Stomach smooth muscle (tissue), 2 donors: ENCODE results near the gene POLD2.

ENCODE experiments used
- H3K27ac ChIP-seq: one replicate; pipeline ENCODE4 v1.7.0; 2013; ENCODE audit warnings: mild to moderate bottlenecking, low read length, inconsistent platforms
- H3K27me3 ChIP-seq, 2 donors: one replicate each; pipeline ENCODE4 v1.7.0; 2013; ENCODE audit warnings: low read length in 2 of 2; ENCODE audit not compliant: insufficient read depth in 2 of 2, control insufficient read depth in 1 of 2
- H3K36me3 ChIP-seq, 2 donors: one replicate each; pipeline ENCODE4 v1.7.0; 2013; ENCODE audit warnings: low read length in 2 of 2; ENCODE audit not compliant: control insufficient read depth in 2 of 2, insufficient read depth in 2 of 2
- H3K4me1 ChIP-seq: one replicate; pipeline ENCODE4 v1.7.0; 2013; ENCODE audit warnings: low read length; ENCODE audit not compliant: control insufficient read depth, insufficient read depth
- H3K4me3 ChIP-seq, 2 donors: one replicate each; pipeline ENCODE4 v1.7.0; 2013; ENCODE audit warnings: low read length in 2 of 2
- H3K9ac ChIP-seq, 2 donors: one replicate each; pipeline ENCODE4 v1.7.0; 2013; ENCODE audit warnings: low read length in 2 of 2, mild to moderate bottlenecking in 1 of 2
- H3K9me3 ChIP-seq, 2 donors: one replicate each; pipeline ENCODE4 v1.7.0; 2013; ENCODE audit warnings: low read length in 2 of 2; ENCODE audit not compliant: control insufficient read depth in 2 of 2
- donor health status: healthy.
- donor health status: Pancreatic carcinoma.

Gene POLD2

DNA sequence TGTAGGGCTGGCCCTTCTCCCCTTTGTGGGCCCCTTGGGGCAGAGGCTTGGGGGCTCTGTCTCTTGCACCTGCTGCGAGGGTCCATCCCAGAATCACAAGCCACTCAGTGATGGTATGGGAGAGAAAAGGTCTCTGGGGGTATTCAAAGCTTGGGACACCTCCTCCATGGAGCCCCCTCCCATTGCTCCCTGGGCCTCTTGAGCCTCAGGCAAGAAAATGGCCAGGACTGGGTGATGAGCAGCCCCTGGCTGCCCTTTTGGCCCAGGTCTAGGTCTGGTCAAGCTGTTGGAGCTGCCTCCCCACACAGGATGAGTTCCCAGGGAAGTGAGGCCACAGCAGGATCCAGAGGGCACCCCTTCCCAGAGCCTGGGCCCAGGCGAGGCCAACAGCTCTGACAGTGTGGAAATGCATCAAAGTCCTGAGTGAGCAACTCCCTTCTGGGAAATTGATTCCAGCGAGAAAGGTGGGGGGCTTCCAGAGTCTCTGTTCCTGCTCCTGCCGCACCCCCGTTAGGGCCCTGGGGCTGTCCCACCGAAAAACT is 21.1 kb upstream of the POLD2 start:
- Histone ChIP-seq H3K4me3 (no peak overlapping the region), H3K36me3 (no peaks in the 10 kb centered on the region), H3K27me3 (peaks cover 10 to 19% of the 10 kb centered on the region in 2 donors), H3K9ac (no peak overlapping the region), H3K4me1 (peaks cover 12% of the 10 kb centered on the region), H3K9me3 (no peaks in the 10 kb centered on the region), H3K27ac (no peak overlapping the region)

DNA sequence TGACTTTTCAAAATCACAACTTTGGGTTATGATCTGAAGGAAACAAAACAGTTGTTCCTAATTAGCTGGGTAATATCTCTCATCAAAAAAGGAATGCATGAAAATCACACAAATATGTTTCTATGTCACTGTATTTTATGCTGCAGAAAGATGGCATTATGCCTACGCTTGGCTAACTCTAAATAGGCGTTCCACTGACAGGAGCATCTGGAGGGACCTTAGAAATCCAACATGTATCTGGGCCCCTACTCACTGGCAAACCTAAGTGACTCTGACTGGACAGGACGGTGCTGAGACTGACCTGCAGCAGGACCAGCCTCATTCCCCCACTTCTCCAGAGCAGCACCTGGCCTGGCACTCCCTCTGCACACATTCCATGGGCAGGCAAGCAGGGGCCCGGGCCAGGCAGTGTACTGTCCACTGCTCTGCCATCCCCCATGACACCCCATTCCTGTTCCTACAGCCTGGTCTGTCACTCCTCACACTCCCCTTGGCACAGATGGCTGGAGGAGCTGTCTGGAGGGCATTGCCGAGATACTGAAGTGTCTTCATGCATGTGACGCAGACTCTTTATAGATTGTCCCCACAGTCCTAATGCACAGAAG is 20.4 kb upstream of the POLD2 start:
- Histone ChIP-seq H3K4me3 (no peak overlapping the region), H3K27ac (no peak overlapping the region), H3K9ac (no peak overlapping the region), H3K9me3 (no peaks in the 10 kb centered on the region), H3K36me3 (no peaks in the 10 kb centered on the region), H3K27me3 (peaks cover 10 to 19% of the 10 kb centered on the region in 2 donors), H3K4me1 (peaks cover 12% of the 10 kb centered on the region)

DNA sequence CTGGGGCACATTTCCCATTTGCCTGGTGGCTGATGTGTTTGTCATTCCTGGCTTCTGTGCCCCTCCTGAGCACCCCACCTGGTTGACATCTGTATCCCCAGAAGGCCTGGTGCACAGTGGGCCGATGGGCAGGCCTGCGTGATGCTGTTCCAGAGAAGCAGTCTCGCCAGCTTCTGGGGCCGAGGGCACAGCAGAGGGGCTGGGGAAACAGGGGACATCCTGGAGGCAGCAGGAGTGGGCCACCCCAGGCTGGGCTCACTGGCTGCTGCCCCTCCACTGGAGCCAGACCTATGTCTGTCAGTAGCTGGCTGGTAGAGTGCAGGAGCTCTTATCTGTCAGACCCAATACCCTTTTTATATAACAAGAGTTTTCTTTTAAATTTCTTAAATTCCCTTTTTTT is 18.7 kb upstream of the POLD2 start:
- Histone ChIP-seq H3K9me3 (no peaks in the 10 kb centered on the region), H3K27me3 (peaks cover 10 to 19% of the 10 kb centered on the region in 2 donors), H3K4me3 (no peak overlapping the region), H3K27ac (no peak overlapping the region), H3K36me3 (no peaks in the 10 kb centered on the region), H3K4me1 (peaks cover 12% of the 10 kb centered on the region), H3K9ac (no peak overlapping the region)

DNA sequence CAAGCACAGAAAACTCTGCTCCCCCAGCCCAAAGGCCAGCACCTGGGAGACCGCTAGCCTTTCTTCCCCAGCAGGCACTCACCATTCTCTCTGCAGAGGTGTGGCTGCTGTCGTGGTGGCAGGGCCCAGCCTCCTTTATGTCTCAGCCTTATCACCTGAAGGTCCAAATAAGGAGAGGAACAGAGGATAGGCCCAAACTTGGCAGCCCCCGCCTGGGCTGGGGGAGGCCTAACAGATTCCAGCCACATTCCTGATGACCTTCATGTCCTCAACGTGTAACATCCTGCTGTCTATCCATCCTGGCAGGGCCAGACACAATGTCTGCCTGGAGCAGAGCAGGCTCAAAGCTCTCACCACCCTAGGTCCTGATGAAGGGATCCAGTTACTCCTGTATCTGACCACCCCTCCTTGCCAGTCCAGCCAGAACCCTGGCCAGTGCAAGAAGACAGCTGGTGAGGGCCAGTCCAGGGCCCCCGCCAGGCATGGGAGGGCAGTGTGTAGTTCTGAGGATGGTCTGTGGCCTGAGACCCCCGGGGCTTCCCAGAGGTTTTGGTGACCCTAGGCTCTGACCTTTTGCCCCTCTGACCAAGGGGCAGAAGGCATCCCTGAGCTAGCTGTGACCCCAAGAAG is 18.0 kb upstream of the POLD2 start, which contains the start of gene MYL7:
Gene MYL7, minus strand, starts transcription at position 112 of the 630 bp plus-strand sequence. Its CDS starts 27 bp downstream, at position 85.
- H3K36me3 ChIP-seq, result no peaks in the 10 kb centered on the region
- H3K4me3 ChIP-seq, result no peak within 1 kb of the TSS

DNA sequence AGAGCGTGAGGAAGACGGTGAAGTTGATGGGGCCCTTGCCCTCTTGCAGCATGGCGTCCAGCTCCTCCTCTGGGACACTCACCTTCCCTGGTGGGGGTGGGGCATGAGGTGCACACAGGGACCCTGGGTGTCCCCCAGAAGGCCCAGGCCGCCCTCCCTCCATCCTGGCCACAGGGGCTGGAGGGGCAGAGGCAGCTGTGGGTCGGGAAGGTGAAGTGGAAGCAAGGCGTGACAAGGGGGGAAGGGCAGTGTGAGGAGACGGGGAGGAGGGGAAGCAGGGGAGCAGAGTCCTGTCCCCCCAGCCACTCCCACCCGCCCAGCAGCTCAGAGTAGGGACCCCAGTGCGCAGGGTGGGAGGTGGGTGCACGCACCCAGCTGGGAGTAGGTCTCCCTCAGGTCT is 17.0 kb upstream of the POLD2 start:
- Histone ChIP-seq H3K9me3 (no peaks in the 10 kb centered on the region), H3K4me3 (no peak overlapping the region), H3K27ac (no peak overlapping the region), H3K36me3 (no peaks in the 10 kb centered on the region), H3K27me3 (peaks cover 6 to 11% of the 10 kb centered on the region in 2 donors), H3K4me1 (peaks cover under 1% of the 10 kb centered on the region), H3K9ac (no peak overlapping the region)

More for the DNA sequence above, 18.0 kb upstream of the POLD2 start, which contains the start of gene MYL7:
- Histone ChIP-seq H3K27ac (no peak within 1 kb of the TSS), H3K9me3 (no peaks in the 10 kb centered on the region), H3K4me1 (peaks cover 7% of the 10 kb centered on the region), H3K9ac (no peak within 1 kb of the TSS), H3K27me3 (peaks cover 8 to 16% of the 10 kb centered on the region in 2 donors)

DNA sequence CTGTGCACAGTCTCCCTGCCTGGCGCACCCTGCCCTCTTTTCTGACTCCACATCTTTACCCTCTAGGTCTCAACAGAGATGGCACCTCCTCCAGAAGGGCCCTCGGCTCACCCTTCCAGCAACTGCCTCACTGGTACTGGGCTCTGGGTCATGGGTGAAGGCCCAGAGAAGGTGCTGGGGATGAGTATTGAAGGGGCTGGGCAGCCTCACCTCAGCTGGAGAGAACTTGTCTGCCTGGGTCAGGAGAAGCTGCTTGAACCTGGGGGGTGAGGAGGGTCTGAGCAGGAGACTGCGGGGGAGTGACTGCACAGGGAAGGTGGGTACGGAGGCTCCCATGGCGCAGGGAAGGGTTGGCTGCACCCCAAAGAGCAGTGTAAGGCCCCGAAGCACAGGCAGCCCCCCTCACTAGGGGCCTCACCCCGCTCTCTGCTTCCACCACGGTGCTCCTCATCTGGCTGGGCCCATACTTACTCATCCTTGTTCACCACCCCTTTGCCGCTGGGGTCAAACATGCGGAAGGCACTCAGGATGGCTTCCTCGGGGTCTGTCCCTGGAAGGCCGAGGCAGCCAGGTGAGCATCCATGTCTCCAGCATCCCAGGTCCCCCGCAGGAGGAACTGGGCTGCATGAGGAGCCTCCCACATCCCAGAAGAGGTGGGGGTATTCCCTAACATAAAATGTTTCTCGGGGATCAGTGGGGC is 16.1 kb upstream of the POLD2 start:
- H3K36me3 ChIP-seq, result no peaks in the 10 kb centered on the region
- no peaks in the 10 kb centered on the region for H3K9me3 ChIP-seq
- H3K9ac ChIP-seq, result no peak overlapping the region
- no peak overlapping the region for H3K27ac ChIP-seq
- H3K27me3 ChIP-seq, result peaks cover 2 to 4% of the 10 kb centered on the region in 2 donors
- H3K4me1 ChIP-seq, result peaks cover 5% of the 10 kb centered on the region
- no peak overlapping the region for H3K4me3 ChIP-seq

DNA sequence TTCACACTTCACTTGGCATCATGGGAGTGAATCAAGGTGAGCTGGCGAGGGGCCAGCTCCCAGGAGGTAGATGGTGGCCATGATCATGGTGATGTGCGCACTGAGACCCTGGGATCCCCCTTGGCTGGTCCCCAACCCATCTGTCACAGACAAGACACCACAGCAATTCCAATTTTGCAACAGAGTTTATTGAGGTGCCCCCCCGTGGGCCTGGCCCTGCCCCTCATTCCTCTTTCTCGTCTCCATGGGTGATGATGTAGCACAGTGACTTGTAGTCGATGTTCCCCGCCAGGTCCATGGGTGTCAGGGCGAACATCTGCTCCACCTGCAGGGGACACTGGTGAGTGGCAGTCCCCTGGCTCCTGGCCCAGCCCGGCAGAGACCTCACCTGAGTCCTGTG is 15.3 kb upstream of the POLD2 start:
- H3K4me3 ChIP-seq, result no peak overlapping the region

DNA sequence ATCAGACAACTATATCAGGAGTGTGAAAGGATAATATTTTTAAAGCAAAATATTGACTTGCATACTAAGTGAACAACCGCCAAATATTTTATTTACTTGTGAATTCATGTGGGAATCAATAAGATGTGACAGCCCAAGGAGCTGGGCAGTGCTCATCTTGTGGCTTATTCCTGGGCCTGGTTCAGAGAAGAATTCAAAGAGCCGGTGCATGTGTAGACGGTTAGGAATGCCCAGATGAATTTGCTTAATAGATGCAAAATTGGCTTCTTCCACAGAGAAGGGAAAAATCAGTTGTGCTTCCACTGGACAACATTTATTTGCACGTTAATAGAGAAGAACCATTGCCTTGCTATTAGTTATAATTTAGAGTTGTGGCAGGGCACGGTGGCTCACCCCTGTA is 13.4 kb upstream of the POLD2 start:
- Histone ChIP-seq H3K4me3 (no peak overlapping the region), H3K27me3 (no peaks in the 10 kb centered on the region), H3K9ac (no peak overlapping the region), H3K36me3 (no peaks in the 10 kb centered on the region), H3K27ac (no peak overlapping the region), H3K4me1 (peaks cover 5% of the 10 kb centered on the region), H3K9me3 (no peaks in the 10 kb centered on the region)

More for the DNA sequence above, 15.3 kb upstream of the POLD2 start:
- Histone ChIP-seq H3K4me1 (peaks cover 5% of the 10 kb centered on the region), H3K27ac (no peak overlapping the region), H3K36me3 (no peaks in the 10 kb centered on the region), H3K9me3 (no peaks in the 10 kb centered on the region), H3K9ac (no peak overlapping the region), H3K27me3 (no peaks in the 10 kb centered on the region)

DNA sequence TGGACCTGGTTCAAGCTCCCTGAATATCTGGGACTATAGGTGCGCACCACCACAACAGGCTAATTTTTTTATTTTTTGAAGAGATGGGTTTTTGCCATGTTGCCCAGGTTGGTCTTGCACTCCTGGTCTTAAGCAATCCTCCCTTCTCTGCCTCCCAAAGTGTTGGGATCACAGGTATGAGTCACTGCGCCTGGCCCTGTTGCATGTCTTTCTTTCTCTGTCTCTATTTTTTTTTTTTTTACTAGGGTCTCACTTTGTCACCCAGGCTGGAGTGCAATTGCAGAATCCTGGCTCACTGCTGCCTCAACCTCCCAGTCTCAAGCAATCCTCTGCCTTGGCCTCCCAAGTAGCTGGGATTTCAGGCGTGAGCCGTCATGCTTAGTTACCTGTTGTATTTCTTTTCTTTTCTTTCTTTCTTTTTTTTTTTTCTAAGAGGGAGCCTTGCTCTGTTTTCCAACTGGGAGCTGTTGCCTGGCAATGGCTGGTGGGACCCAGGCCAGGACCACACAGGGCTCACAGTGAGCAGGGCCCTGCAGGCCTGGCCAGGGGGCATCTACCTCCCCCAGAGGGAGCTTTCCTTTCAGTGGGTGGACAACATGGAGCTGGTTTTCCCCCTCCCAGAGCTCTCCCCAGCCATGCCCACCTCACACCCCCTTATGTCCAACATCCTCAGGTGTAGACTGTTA is 11.7 kb upstream of the POLD2 start:
- Histone ChIP-seq H3K4me3 (no peak overlapping the region), H3K27ac (no peak overlapping the region), H3K9ac (no peak overlapping the region), H3K36me3 (no peaks in the 10 kb centered on the region), H3K27me3 (no peaks in the 10 kb centered on the region), H3K9me3 (no peaks in the 10 kb centered on the region), H3K4me1 (peaks cover 5% of the 10 kb centered on the region)

DNA sequence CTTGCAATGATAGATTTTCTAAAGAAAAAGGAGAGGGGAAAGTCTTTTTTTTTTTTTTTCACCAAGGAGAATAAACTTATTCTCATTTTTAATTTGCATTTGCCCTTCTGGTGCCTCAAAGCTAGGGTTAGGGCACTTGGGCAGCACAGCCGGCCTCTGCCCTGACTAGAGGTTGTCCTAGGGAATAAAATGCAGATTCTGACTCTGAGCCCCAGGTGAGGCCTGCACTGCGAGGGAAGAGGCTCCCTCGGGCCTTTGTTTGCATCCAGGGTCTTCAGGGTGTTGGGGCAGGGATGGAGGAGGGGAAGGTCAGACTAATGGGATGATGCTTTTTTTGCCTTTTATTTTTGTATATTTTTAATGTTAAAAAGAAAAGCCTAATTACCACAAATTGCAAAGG is 9.9 kb upstream of the POLD2 start:
- no peaks in the 10 kb centered on the region for H3K36me3 ChIP-seq
- no peak overlapping the region for H3K9ac ChIP-seq
- H3K9me3 ChIP-seq, result no peaks in the 10 kb centered on the region
- H3K4me3 ChIP-seq, result no peak overlapping the region
- H3K27ac ChIP-seq, result no peak overlapping the region
- H3K27me3 ChIP-seq, result no peaks in the 10 kb centered on the region
- H3K4me1 ChIP-seq, result peaks cover 5% of the 10 kb centered on the region
